HepG2 (cell line): ENCODE results near the gene ELP5. TPM values are rescaled to one million over a fixed set of nuclear protein-coding genes. Genes with fewer than 3 reads are reported as not detected.

Experiments used
- BCL3 ChIP-seq: sonication (generic); formaldehyde crosslinking; IDR thresholded peaks from 2 replicates; pipeline ENCODE4 v1.5.1; 2020; ENCODE audit warnings: mild to moderate bottlenecking, missing genetic modification reagents, moderate library complexity
- DNMT3B ChIP-seq: conservative IDR thresholded peaks from 2 replicates; pipeline ENCODE4 v1.6.1; 2016; ENCODE audit warnings: missing biosample characterization, control low read depth
- FOXK2 ChIP-seq: fragments of 450-650 bp; IDR thresholded peaks from 2 replicates; pipeline ENCODE4 v1.6.1; 2016
- HOXA9 ChIP-seq: sonication (generic); formaldehyde crosslinking; IDR thresholded peaks from 2 replicates; pipeline ENCODE4 v1.8.1; 2022; ENCODE audit warnings: missing genetic modification reagents, mild to moderate bottlenecking, moderate library complexity, borderline replicate concordance
- KLF15 ChIP-seq: sonication (generic); formaldehyde crosslinking; IDR thresholded peaks from 2 replicates; pipeline ENCODE4 v1.8.1; 2023; ENCODE audit warnings: borderline replicate concordance, mild to moderate bottlenecking, inconsistent platforms, missing genetic modification reagents, mixed read lengths
- MED8 ChIP-seq: sonication (generic); formaldehyde crosslinking; IDR thresholded peaks from 2 replicates; pipeline ENCODE4 v1.8.1; 2023; ENCODE audit warnings: mild to moderate bottlenecking, missing genetic modification reagents; ENCODE audit not compliant: insufficient replicate concordance
- NFKBIZ ChIP-seq: IDR thresholded peaks from 2 replicates; pipeline ENCODE4 v1.6.1; 2018; ENCODE audit warnings: missing genetic modification reagents, missing compliant biosample characterization
- PRDM4 ChIP-seq: sonication (generic); formaldehyde crosslinking; IDR thresholded peaks from 2 replicates; pipeline ENCODE4 v1.9.0; 2021; ENCODE audit warnings: missing genetic modification reagents, borderline replicate concordance
- PRMT3 ChIP-seq: sonication (generic); formaldehyde crosslinking; IDR thresholded peaks from 2 replicates; pipeline ENCODE4 v1.8.1; 2022; ENCODE audit warnings: low read depth, mild to moderate bottlenecking, moderate library complexity, missing genetic modification reagents, borderline replicate concordance
- RAD21 ChIP-seq: fragments of 450-650 bp; formaldehyde crosslinking; IDR thresholded peaks from 2 replicates; pipeline ENCODE4 v1.5.0; 2020; ENCODE audit warnings: mild to moderate bottlenecking
- RCOR2 ChIP-seq: IDR thresholded peaks from 2 replicates; pipeline ENCODE4 v1.6.1; 2016; ENCODE audit warnings: missing biosample characterization, missing genetic modification reagents
- REPIN1 ChIP-seq: sonication (generic); formaldehyde crosslinking; IDR thresholded peaks from 2 replicates; pipeline ENCODE4 v1.8.0; 2022; ENCODE audit warnings: missing genetic modification reagents, low read depth, mild to moderate bottlenecking, borderline replicate concordance
- SCMH1 ChIP-seq: sonication (generic); formaldehyde crosslinking; IDR thresholded peaks from 2 replicates; pipeline ENCODE4 v1.9.0; 2021; ENCODE audit warnings: missing genetic modification reagents, mild to moderate bottlenecking, borderline replicate concordance
- TAF1 ChIP-seq: sonication (generic); formaldehyde crosslinking; IDR thresholded peaks from 2 replicates; pipeline ENCODE4 v1.4.0; 2020; ENCODE audit warnings: missing genetic modification reagents
- ZNF326 ChIP-seq: sonication (generic); formaldehyde crosslinking; IDR thresholded peaks from 2 replicates; pipeline ENCODE4 v1.4.0; 2020; ENCODE audit warnings: missing genetic modification reagents, borderline replicate concordance
- ZNF414 ChIP-seq: sonication (generic); formaldehyde crosslinking; IDR thresholded peaks from 2 replicates; pipeline ENCODE4 v1.5.0; 2020; ENCODE audit warnings: missing genetic modification reagents
- ZNF597 ChIP-seq: sonication (generic); formaldehyde crosslinking; IDR thresholded peaks from 2 replicates; pipeline ENCODE4 v1.5.0; 2020; ENCODE audit warnings: missing genetic modification reagents
- ZNF691 ChIP-seq: sonication (generic); formaldehyde crosslinking; IDR thresholded peaks from 2 replicates; pipeline ENCODE4 v1.4.0; 2020; ENCODE audit warnings: missing genetic modification reagents, low read depth, mild to moderate bottlenecking, borderline replicate concordance
- ZNF703 ChIP-seq: sonication (generic); formaldehyde crosslinking; IDR thresholded peaks from 2 replicates; pipeline ENCODE4 v1.5.1; 2020; ENCODE audit warnings: missing genetic modification reagents, mild to moderate bottlenecking, moderate library complexity, borderline replicate concordance
- ZNF704 ChIP-seq: sonication (generic); formaldehyde crosslinking; IDR thresholded peaks from 2 replicates; pipeline ENCODE4 v1.8.1; 2023; ENCODE audit warnings: mild to moderate bottlenecking, inconsistent platforms, moderate library complexity, missing genetic modification reagents, borderline replicate concordance
- ZNF749 ChIP-seq: sonication (generic); formaldehyde crosslinking; IDR thresholded peaks from 2 replicates; pipeline ENCODE4 v1.8.0; 2022; ENCODE audit warnings: mild to moderate bottlenecking, missing genetic modification reagents, moderate library complexity, borderline replicate concordance
- polyA plus RNA-seq, 8 experiments: library from polyadenylated mRNA; depleted of rRNA in 3 of 8; stranded (reverse) in 7 of 8; unstranded in 1 of 8; fragments of >200 nt; fragmentation: Illumina TruSeq in 4 of 8; extraction: Trizol in 4 of 8; gene quantifications; 2 replicates each; pipeline versions ENCODE4 v1.2.1 to v1.2.3, GENCODE V29; 2011 to 2016; ENCODE audit warnings: low read depth in 4 of 8, missing spikeins in 1 of 8, mixed read lengths in 1 of 8; ENCODE audit not compliant: insufficient read depth in 1 of 8
- total RNA-seq, 5 experiments: library from RNA; depleted of rRNA; stranded (reverse); fragments of >200 nt; fragmentation: Illumina TruSeq; extraction: Trizol; gene quantifications; 2 replicates each; pipeline ENCODE4 v1.2.3, GENCODE V29; 2016; ENCODE audit warnings: low read depth in 1 of 5

The ELP5 gene
- total and polyA plus RNA-seq, 2 of the 13 experiments (the other 11 are each of a cell fraction or from before 2014, with no cell fraction given): 67.6 to 69.8 TPM

- TF ChIP-seq ZNF704 (CRISPR knock-in tag) (0 out of 2 replicates have a peak, but pooled peaks have one; percentile 21), BCL3 (CRISPR knock-in tag) (peak; percentile 65), PRDM4 (CRISPR knock-in tag) (no peak), ZNF749 (CRISPR knock-in tag) (no peak; the same call in 1 of the 2 replicates), PRMT3 (no peak), DNMT3B (CRISPR knock-in tag) (no peak), RAD21 (CRISPR knock-in tag) (no peak), ZNF326 (CRISPR knock-in tag) (no peak), TAF1 (CRISPR knock-in tag) (peak; percentile 78), SCMH1 (no peak), ZNF414 (CRISPR knock-in tag) (no peak), ZNF597 (CRISPR knock-in tag) (no peak), NFKBIZ (no peak), KLF15 (CRISPR knock-in tag) (no peak), ZNF691 (no peak), MED8 (CRISPR knock-in tag) (no peak), FOXK2 (peak; percentile 72; the same call in 1 of the 2 replicates), REPIN1 (no peak), ZNF703 (CRISPR knock-in tag) (no peak), HOXA9 (CRISPR knock-in tag) (no peak), RCOR2 (CRISPR knock-in tag) (no peak)
Measured at GRCh38 chr17:7306911-7307685, 55.1 kb downstream of the ELP5 start, which contains the start of gene EIF5A (continued).
